Measurements from ENCODE around the gene PELI2. TPM values are rescaled to one million over a fixed set of nuclear protein-coding genes. Genes with fewer than 3 reads are reported as not detected.

Gene PELI2
- total and polyA plus RNA-seq, 2 experiments from 2014 or later = 4.3 to 16.1 TPM

- Histone ChIP-seq H3K4me1 (ENCODE audit: insufficient read depth) (no peaks in the 10 kb centered on the region), H4K20me1 (ENCODE audit: insufficient read depth, poor library complexity, severe bottlenecking) (no peaks in the 10 kb centered on the region), H3K36me3 (replicated peaks; ENCODE audit: insufficient read depth, low read depth) (no peaks in the 10 kb centered on the region), H3K4me3 (no peak overlapping the region), H3K9me2 (replicated peaks; ENCODE audit: insufficient read depth) (no peaks in the 10 kb centered on the region), H3K27me3 (no peaks in the 10 kb centered on the region), H3K79me2 (no peaks in the 10 kb centered on the region), H2AFZ (no peak overlapping the region), H3K27ac (no peak overlapping the region), H3K9me3 (ENCODE audit: low read depth) (no peaks in the 10 kb centered on the region), H3K4me2 (no peak overlapping the region)
- WGBS (ENCODE audit: low lambda C conversion rate, missing lambda C conversion rate) = 94% methylated on average over 4 of the region's 4 CpGs
- no peak for DNase-seq (ENCODE audit: low spot score)
- TF ChIP-seq CTCF (IDR thresholded peaks at IDR 0.05; ENCODE audit: poor library complexity) (no peak), EZH2phosphoT487 (IDR thresholded peaks at IDR 0.05; ENCODE audit: low read depth, severe bottlenecking, unreplicated experiment) (no peak), EZH2 (IDR thresholded peaks at IDR 0.05; ENCODE audit: borderline replicate concordance) (no peak)
Observed at GRCh38 chr14:56300495-56300894, 182.3 kb downstream of the PELI2 start.

GRCh38 chr14:56304456-56304855, 186.2 kb downstream of the PELI2 start:
- Histone ChIP-seq H3K9me3 (ENCODE audit: low read depth) (no peaks in the 10 kb centered on the region), H3K4me3 (no peak overlapping the region), H3K4me2 (no peak overlapping the region), H3K27me3 (no peaks in the 10 kb centered on the region), H3K27ac (no peak overlapping the region), H4K20me1 (ENCODE audit: insufficient read depth, poor library complexity, severe bottlenecking) (no peaks in the 10 kb centered on the region), H3K4me1 (ENCODE audit: insufficient read depth) (no peaks in the 10 kb centered on the region), H3K79me2 (no peaks in the 10 kb centered on the region), H2AFZ (no peak overlapping the region), H3K9me2 (replicated peaks; ENCODE audit: insufficient read depth) (no peaks in the 10 kb centered on the region), H3K36me3 (replicated peaks; ENCODE audit: insufficient read depth, low read depth) (no peaks in the 10 kb centered on the region)
- DNase-seq (ENCODE audit: low spot score) = no peak
- WGBS (ENCODE audit: low lambda C conversion rate, missing lambda C conversion rate) = 96% methylated on average over 4 of the region's 4 CpGs
- no peak for TF ChIP-seq EZH2phosphoT487 (IDR thresholded peaks at IDR 0.05; ENCODE audit: low read depth, severe bottlenecking, unreplicated experiment)
- TF ChIP-seq CTCF (IDR thresholded peaks at IDR 0.05; ENCODE audit: poor library complexity) = no peak
- TF ChIP-seq EZH2 (IDR thresholded peaks at IDR 0.05; ENCODE audit: borderline replicate concordance) = no peak

DNA sequence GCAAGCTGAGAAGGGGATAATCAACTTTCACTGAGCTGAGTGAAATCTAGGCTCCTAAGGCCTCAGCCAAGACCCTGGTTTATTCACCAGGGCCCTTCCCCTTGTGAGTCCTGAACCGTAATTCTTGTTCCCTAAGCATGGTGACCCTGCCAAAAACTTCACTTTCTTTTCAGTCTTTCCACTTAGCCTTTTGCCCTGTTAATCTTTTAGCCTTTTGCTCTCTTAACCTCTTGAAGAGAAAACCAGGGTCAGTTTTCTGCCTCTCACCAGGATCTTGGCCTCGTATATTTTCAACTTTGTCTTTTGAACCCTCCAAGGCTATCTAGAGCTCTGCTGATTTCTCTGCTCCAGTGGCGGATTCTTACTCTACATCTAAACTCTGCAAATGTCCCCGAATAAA, 191.0 kb downstream of the PELI2 start:
- no peaks in the 10 kb centered on the region for H3K79me2 ChIP-seq
- H3K4me1 ChIP-seq (ENCODE audit: insufficient read depth) = peaks cover 4% of the 10 kb centered on the region
- H3K4me2 ChIP-seq = no peak overlapping the region
- no peaks in the 10 kb centered on the region for H3K9me3 ChIP-seq (ENCODE audit: low read depth)
- H4K20me1 ChIP-seq (ENCODE audit: insufficient read depth, poor library complexity, severe bottlenecking) = no peaks in the 10 kb centered on the region
- TF ChIP-seq EZH2 (IDR thresholded peaks at IDR 0.05; ENCODE audit: borderline replicate concordance) = no peak
- no peak for TF ChIP-seq CTCF (IDR thresholded peaks at IDR 0.05; ENCODE audit: poor library complexity)
- TF ChIP-seq EZH2phosphoT487 (IDR thresholded peaks at IDR 0.05; ENCODE audit: low read depth, severe bottlenecking, unreplicated experiment) = no peak
- H3K9me2 ChIP-seq (replicated peaks; ENCODE audit: insufficient read depth) = no peaks in the 10 kb centered on the region
- no peak overlapping the region for H2AFZ ChIP-seq
- H3K27me3 ChIP-seq = no peaks in the 10 kb centered on the region
- no peak overlapping the region for H3K4me3 ChIP-seq
- no peak for DNase-seq (ENCODE audit: low spot score)
- H3K27ac ChIP-seq = no peak overlapping the region
- over 99% methylated on average over 4 of the region's 4 CpGs for WGBS (ENCODE audit: low lambda C conversion rate, missing lambda C conversion rate)
- H3K36me3 ChIP-seq (replicated peaks; ENCODE audit: insufficient read depth, low read depth) = no peaks in the 10 kb centered on the region

- Histone ChIP-seq H3K79me2 (no peaks in the 10 kb centered on the region), H3K27ac (no peak overlapping the region), H3K4me2 (no peak overlapping the region), H3K9me3 (ENCODE audit: low read depth) (no peaks in the 10 kb centered on the region), H3K27me3 (no peaks in the 10 kb centered on the region), H4K20me1 (ENCODE audit: insufficient read depth, poor library complexity, severe bottlenecking) (no peaks in the 10 kb centered on the region), H3K4me1 (ENCODE audit: insufficient read depth) (peaks cover 4% of the 10 kb centered on the region), H3K9me2 (replicated peaks; ENCODE audit: insufficient read depth) (no peaks in the 10 kb centered on the region), H3K4me3 (no peak overlapping the region), H3K36me3 (replicated peaks; ENCODE audit: insufficient read depth, low read depth) (no peaks in the 10 kb centered on the region), H2AFZ (no peak overlapping the region)
- no peak for DNase-seq (ENCODE audit: low spot score)
- TF ChIP-seq EZH2phosphoT487 (IDR thresholded peaks at IDR 0.05; ENCODE audit: low read depth, severe bottlenecking, unreplicated experiment) (no peak), EZH2 (IDR thresholded peaks at IDR 0.05; ENCODE audit: borderline replicate concordance) (no peak), CTCF (IDR thresholded peaks at IDR 0.05; ENCODE audit: poor library complexity) (no peak)
- 77% methylated on average over 10 of the region's 10 CpGs for WGBS (ENCODE audit: low lambda C conversion rate, missing lambda C conversion rate)
Observed at GRCh38 chr14:56310643-56311042, 192.4 kb downstream of the PELI2 start.

Data from hepatocyte (in vitro differentiated cells).